GM10266 (cell line): Measurements from ENCODE around the gene ELOA.

Experiments
- DNase-seq: peaks from one replicate; pipeline ENCODE4 v3.0.0; 2012; ENCODE audit errors: extremely low spot score
- CTCF ChIP-seq: IDR thresholded peaks from 2 replicates; pipeline ENCODE4 v1.5.1; 2012; ENCODE audit warnings: mild to moderate bottlenecking, low read depth; ENCODE audit not compliant: control insufficient read depth, insufficient read depth; ENCODE audit errors: missing control alignments

The ELOA gene

GRCh38 chr1:23784846-23785245 is 41.6 kb downstream of the ELOA start:
- no peak for TF ChIP-seq CTCF
- no peak for DNase-seq

- TF ChIP-seq CTCF, result no peak
- DNase-seq, result no peak
Measured at GRCh38 chr1:23787701-23788100, 44.4 kb downstream of the ELOA start.

- no peak for DNase-seq
- TF ChIP-seq CTCF, result no peak
Measured at GRCh38 chr1:23788695-23789094, 45.4 kb downstream of the ELOA start.

GRCh38 chr1:23790696-23791515 is 47.6 kb downstream of the ELOA start, which contains the start of gene LYPLA2:
LYPLA2 (plus strand) TSS chr1:23791145; CDS start chr1:23792683, 1,538 bp downstream.
- DNase-seq, result peak; percentile 90
- TF ChIP-seq CTCF, result no peak

- no peak for TF ChIP-seq CTCF
- DNase-seq, result peak; percentile 53
Measured at GRCh38 chr1:23791516-23792047, 48.3 kb downstream of the ELOA start.

GRCh38 chr1:23792151-23792945 is 49.1 kb downstream of the ELOA start:
- TF ChIP-seq CTCF, result no peak

More at GRCh38 chr1:23792151-23792945, 49.1 kb downstream of the ELOA start:
- no peak for DNase-seq
